ENCODE data around the gene FOXRED2. TPM values are rescaled to one million over a fixed set of nuclear protein-coding genes. Genes with fewer than 3 reads are reported as not detected.
A peak's percentile ranks its signal among the peaks of the same experiment; 100 is the strongest.

FOXRED2 gene
- total RNA-seq, 2 experiments from 2014 or later, result 16.7 to 17.5 TPM

DNA sequence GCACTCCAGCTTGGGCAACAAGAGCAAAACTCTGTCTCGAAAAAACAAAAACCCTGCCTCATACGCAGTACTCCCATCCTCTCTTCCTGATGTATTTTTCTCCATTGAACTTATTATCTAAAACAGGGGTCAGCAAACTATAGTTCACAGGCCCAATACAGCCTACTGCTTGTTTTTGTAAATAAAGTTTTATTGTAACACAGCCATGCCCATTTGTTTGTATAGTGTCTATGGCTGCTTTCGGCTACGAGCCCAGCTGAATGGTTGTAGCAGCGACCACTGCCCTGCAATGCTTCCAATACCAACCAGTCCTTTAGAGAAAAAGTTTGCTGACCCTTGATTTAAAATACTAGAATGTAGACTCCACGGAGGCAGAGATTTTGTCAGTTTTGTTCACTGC is 31.5 kb downstream of the FOXRED2 start:
- peaks cover 30% of the 10 kb centered on the region for H3K36me3 Mint-ChIP-seq (ENCODE audit: low read depth)
- ChIA-PET POLR2A (interaction anchor here (1.2 to 1.5 kb wide), 2 partner anchors 9 to 25 kb away, joined by 3 to 7 read pairs; no protein-coding TSS in a partner anchor), CTCF (interaction anchor here (2.6 to 14.1 kb wide), 2 partner anchors 11 to 174 kb away, joined by 13 to 152 read pairs; no protein-coding TSS in a partner anchor)
- H3K27me3 Mint-ChIP-seq, result no peaks in the 10 kb centered on the region
- TF ChIP-seq, protein P1, sequence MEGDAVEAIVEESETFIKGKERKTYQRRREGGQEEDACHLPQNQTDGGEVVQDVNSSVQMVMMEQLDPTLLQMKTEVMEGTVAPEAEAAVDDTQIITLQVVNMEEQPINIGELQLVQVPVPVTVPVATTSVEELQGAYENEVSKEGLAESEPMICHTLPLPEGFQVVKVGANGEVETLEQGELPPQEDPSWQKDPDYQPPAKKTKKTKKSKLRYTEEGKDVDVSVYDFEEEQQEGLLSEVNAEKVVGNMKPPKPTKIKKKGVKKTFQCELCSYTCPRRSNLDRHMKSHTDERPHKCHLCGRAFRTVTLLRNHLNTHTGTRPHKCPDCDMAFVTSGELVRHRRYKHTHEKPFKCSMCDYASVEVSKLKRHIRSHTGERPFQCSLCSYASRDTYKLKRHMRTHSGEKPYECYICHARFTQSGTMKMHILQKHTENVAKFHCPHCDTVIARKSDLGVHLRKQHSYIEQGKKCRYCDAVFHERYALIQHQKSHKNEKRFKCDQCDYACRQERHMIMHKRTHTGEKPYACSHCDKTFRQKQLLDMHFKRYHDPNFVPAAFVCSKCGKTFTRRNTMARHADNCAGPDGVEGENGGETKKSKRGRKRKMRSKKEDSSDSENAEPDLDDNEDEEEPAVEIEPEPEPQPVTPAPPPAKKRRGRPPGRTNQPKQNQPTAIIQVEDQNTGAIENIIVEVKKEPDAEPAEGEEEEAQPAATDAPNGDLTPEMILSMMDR (IDR thresholded peaks at IDR 0.05), result no peak
- ATAC-seq (no peak), DNase-seq (no peak)
- no peaks in the 10 kb centered on the region for H3K9me3 Mint-ChIP-seq
- intact Hi-C loops (cut with micrococcal nuclease), result no loop called here
- H3K4me1 Mint-ChIP-seq (ENCODE audit: low read depth), result peaks cover 9% of the 10 kb centered on the region
- H3K27ac Mint-ChIP-seq, result no peak overlapping the region
- no peak overlapping the region for H3K4me3 Mint-ChIP-seq

DNA sequence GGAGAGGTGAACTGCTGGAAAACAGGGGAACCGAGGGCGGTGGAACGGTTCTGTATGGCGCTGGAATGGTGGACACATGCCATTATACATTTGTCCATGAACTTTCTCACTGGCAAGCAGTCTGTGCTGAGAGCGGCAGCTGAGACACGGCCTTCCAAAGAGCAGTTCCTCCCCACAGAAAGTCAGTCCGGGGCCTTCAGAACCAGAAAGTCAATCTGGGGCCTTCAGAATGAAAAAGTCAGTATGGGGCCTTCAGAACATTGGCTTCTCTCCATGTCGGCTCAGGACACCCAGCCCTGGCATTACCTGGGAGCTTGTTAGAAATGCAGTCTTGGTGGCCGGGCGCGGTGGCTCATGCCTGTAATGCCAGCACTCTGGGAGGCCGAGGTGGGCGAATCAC is 34.2 kb downstream of the FOXRED2 start:
- DNase-seq (no peak), ATAC-seq (no peak)
- ChIA-PET POLR2A (no interaction called here), CTCF (interaction anchor here (3.9 to 14.1 kb wide), 2 partner anchors 139 to 172 kb away, joined by 31 to 152 read pairs; no protein-coding TSS in a partner anchor)
- Mint-ChIP-seq H3K27ac (peak overlapping the region; percentile 30), H3K36me3 (ENCODE audit: low read depth) (peaks cover 26% of the 10 kb centered on the region), H3K27me3 (no peaks in the 10 kb centered on the region), H3K4me3 (no peak overlapping the region), H3K9me3 (no peaks in the 10 kb centered on the region), H3K4me1 (ENCODE audit: low read depth) (peaks cover 15% of the 10 kb centered on the region)
- TF ChIP-seq, protein P1 (IDR thresholded peaks at IDR 0.05), result no peak
- intact Hi-C loops (cut with micrococcal nuclease), result no loop called here

DNA sequence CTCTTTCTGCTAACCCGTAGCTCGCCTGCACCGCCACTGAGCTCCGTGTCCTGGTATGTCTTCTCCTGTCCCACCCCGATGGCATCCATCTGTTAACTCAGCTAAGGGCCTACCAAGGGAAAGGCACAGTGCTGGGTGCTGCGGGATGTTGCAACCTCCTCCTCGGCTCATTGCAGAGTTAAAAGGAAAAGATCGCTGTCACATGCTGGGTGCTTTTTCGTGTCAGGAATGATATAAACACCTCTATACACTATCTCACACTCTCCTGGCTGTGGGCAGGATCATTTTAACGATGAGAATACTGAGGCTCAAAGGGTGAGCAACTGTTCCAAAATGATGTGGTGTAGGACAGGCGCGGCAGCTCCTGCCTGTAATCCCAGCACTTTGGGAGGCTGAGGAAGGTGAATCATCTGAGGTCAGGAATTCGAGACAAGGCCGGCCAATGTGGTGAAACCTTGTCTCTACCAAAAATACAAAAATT is 35.5 kb downstream of the FOXRED2 start:
- ATAC-seq, result no peak
- no peaks in the 10 kb centered on the region for H3K9me3 Mint-ChIP-seq
- ChIA-PET POLR2A (interaction anchor here (0.9 to 1.5 kb wide), 4 partner anchors 13 to 142 kb away, joined by 3 to 4 read pairs (median 4); no protein-coding TSS in a partner anchor), CTCF (interaction anchor here (1.0 to 14.1 kb wide), 29 partner anchors 9 to 254 kb away, joined by 3 to 152 read pairs (median 7); partner anchors contain the start of gene TXN2)
- H3K4me3 Mint-ChIP-seq, result no peak overlapping the region
- no peak for DNase-seq
- intact Hi-C loops (cut with micrococcal nuclease), result no loop called here
- TF ChIP-seq, protein P1 (IDR thresholded peaks at IDR 0.05), result no peak
- no peaks in the 10 kb centered on the region for H3K27me3 Mint-ChIP-seq
- H3K4me1 Mint-ChIP-seq (ENCODE audit: low read depth), result peaks cover 26% of the 10 kb centered on the region
- peaks cover 17% of the 10 kb centered on the region for H3K36me3 Mint-ChIP-seq (ENCODE audit: low read depth)
- no peak overlapping the region for H3K27ac Mint-ChIP-seq

DNA sequence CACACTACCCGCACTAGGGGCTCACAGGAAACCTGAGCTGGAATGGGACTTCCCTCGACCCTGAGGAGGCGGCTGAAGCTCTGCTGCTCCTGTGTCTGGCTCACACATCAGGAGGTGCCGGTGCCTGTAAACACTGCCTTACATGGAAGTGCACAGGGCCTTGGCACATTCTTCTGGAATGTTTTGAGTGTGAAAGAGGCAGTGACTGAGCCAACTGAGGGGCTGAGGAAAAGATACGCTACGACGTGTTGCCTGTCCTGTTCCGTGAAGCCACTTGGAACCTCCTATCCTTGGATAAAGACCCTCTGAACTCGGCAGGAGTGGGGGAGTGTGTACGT is 35.9 kb downstream of the FOXRED2 start:
- Mint-ChIP-seq H3K27ac (no peak overlapping the region), H3K36me3 (ENCODE audit: low read depth) (peaks cover 15% of the 10 kb centered on the region)
- CTCF ChIA-PET, result interaction anchor here (0.7 to 14.1 kb wide), 31 partner anchors 9 to 254 kb away, joined by 3 to 152 read pairs (median 6); partner anchors contain the start of gene TXN2

More for the DNA sequence above, 35.9 kb downstream of the FOXRED2 start:
- Mint-ChIP-seq H3K27me3 (no peaks in the 10 kb centered on the region), H3K4me1 (ENCODE audit: low read depth) (peaks cover 26% of the 10 kb centered on the region), H3K9me3 (no peaks in the 10 kb centered on the region), H3K4me3 (no peak overlapping the region)
- TF ChIP-seq, protein P1 (IDR thresholded peaks at IDR 0.05), result no peak
- no peak for DNase-seq
- intact Hi-C loops (cut with micrococcal nuclease), result loop anchor here (1.0 kb wide), 1 partner anchor 170 kb away; no protein-coding TSS in a partner anchor
- ATAC-seq, result no peak
- POLR2A ChIA-PET, result interaction anchor here (0.9 to 1.5 kb wide), 4 partner anchors 13 to 141 kb away, joined by 3 to 4 read pairs (median 4); no protein-coding TSS in a partner anchor

All from activated CD8-positive, alpha-beta T cell treated with anti-CD3 and anti-CD28 coated beads for 36 hours (primary cell).